Stimulated activated CD4-positive, alpha-beta T cell treated with anti-CD3 and anti-CD28 coated beads, Interleukin-15, amount 100 ng/mL, for 24 hours (primary cell): ENCODE measurements around the gene KANTR.

Experiments used
- DNase-seq: peaks from one replicate; pipeline ENCODE4 v3.0.0-alpha.2; 2020

Gene KANTR, protein sequence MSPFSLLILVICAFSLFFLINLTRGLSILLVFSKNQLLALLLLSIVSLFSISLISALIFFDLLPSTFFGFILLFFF

DNA sequence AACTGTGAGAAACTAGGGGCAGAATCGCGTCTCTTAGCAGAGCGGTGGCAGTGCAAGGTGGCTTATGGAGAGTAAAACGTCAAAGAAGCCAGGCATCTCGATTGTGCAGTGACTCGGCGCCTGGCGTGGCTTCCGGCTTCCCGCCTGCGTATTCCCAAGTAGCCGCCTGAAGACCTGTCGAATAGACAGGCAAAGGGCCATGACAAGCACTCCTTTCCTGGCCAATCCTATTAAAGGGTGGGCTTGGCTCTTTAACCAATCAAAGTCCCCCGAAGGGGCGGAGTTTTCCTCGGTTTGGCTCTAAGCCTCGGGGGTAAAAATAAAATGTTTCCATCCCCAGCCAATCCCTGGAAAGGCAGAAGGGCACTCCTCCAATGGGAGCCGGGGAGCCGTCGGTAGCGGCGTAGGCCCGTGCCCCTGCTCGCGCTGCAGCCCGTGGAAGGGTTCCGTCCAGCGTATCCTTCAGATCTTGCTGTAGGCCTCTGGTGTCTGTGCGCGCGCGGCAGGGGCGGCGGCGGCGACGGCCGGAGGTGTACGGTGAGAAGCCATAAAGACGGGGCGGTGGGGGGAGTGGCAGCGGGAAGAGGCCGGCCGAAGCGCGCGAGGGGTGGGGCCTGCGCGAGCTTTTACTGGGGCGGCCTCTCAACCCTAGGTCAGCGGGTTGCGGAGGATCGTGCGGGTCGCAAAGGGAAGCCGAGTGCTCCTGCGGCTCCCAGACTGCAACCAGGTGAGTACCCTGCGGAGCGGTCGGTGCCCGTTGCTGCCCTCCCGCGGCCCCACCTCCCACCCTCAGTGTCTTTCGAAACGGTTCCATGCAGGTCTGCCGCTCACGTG, at the start of gene KANTR:
TSS of gene KANTR (plus strand) at position 395 of the 834 bp plus-strand sequence. CDS start 30,131 bp downstream, outside the sequence.
- DNase-seq, result peak; percentile 86

GRCh38 chrX:53044995-53045394, 48.9 kb upstream of the KANTR start:
- no peak for DNase-seq

DNA sequence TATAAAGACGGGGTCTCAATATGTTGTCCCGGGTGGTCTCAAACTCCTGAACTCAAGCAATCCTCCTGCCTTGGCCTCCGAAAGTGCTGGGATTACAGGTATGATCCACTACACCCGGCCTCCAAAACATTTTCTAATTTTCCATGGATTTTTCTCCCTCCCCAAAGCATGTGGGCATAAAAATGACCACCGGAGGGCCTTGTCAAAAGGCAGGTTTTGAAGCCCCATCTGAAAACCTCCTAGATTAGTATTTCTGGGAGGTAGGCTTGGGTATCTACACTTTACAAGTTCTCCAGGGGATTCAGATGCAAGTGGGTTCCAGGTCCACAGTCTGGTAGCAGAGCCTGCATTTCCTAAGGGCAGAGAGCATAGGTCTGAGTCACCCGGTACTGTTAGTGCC, 46.7 kb upstream of the KANTR start:
- no peak for DNase-seq

- DNase-seq, result no peak
These were observed 45.5 kb upstream of the KANTR start, which contains the start of gene GPR173 for GRCh38 chrX:53048169-53049126. Gene GPR173 (plus strand): TSS chrX:53048789. CDS start chrX:53076622, 27,833 bp downstream.

DNA sequence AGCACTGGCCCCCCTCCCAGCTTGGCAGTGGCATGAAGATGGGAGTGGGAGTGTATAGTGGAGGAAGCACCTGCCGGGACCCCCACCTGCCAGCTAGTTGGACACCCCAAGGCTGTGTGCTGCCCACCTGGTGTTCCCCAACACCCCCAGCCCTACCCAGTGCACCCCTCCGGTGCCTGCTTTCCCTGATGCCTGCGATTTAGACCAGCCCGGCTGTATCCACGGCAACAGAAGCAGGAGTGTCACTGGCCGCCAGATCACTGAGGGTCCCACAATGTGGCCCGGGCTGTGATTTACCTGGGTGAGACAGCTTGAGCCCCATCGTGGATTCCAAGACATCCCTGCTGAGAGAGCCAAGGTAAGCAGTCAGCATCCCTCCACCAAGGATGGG, 44.8 kb upstream of the KANTR start:
- no peak for DNase-seq

DNA sequence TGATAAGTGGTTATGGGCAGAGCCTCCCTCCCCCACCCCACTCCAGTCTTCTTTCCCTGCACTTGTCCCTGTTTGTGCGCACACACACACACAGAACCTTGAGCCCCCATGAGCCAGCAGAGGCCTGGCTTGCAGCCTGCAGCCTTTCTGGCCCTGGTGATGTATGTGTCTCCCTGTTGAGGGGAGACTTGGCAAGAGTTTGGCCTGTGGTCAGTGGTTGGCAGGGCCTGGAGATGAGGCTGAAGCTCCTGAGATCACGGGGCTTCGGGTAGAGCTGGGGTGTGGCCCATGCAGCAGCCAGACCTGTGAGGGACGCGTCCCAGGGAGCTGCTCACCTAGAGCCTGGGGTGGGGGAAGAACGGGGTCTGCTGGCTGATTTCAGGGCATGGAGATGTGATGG, 43.1 kb upstream of the KANTR start:
- DNase-seq, result no peak

DNA sequence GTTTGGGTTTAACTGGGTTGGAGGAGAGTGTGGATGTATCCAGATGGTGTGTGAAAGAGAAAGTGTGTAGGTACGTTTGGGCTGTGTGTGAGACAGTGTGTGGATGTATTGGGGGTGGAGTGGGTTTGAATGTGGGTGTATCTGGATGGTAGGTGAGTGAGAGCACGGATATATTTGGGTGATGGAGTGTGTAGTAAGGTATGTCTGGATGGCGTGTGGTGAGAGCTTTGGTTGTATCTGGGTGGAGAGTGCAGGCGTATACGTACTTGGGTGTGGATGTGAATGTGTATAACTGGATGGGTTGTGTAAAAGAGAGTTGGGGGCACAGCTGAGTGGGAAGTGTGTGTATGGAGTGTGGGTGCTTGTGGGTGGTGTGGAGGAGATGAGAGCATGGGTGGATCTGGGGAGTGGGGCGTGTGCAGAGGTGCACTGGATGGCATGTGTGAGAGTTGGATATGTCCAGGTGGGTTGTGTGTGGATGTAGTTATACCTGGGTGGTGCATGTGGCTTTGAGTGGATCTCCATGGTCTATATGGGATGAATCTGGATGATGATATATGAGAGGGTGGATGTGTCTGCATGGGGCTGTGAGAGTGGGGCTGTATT, 38.6 kb upstream of the KANTR start:
- DNase-seq, result no peak

DNA sequence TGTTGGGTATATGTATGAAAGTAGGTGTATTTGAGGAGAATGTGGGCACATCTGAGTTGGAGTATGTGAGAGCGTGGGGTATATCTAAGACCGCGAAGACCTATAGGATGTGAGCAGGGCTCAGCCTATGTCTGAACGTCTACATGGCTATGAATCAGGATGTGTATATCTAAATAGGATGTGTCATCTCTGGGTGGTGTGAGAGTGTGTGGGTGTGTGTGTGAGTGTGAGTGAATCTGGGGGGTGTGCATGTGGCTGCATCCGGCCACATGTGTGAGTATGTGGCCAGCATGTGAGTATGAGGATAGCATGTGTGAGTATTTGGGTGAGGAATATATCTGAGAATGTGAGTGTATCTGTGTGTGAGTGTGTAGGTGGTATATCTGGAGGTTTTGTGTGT, 37.6 kb upstream of the KANTR start:
- no peak for DNase-seq

DNA sequence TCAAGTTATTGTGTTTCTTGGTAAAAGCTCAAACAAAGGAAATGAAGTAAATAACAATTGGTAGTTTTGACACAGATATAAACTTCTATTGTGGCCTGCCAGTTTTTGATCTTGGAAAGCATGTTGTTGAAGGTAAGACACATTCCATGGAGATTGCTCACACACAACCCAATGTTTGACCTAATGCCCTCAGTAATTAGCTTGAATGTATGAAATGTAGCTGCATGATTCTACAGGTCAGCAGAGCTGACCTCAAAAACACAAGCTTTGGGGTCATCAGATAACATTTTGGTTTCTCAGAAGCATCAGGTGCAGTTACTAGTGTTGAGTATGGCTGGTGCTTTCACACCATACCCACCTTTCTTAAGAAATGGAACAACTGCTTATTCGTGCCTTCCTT, 28.8 kb upstream of the KANTR start:
- no peak for DNase-seq

DNA sequence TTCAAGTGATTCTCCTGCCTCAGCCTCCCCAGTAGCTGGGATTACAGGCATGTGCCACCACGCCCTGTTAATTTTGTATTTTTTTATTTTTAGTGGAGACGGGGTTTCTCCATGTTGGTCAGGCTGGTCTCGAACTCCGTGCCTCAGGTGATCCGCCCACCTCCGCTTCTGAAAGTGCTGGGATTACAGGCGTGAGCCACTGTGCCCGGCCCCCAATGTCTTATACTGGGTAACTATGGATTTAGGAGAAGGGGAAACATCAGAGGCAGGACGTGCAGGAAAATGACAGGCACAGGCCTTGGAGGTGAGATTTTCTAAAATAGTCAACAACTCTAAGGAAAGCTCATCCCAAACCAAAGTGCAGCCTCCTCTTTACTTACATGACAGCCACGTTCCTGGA, 22.9 kb upstream of the KANTR start:
- DNase-seq, result no peak

- peak; percentile 67 for DNase-seq
These were observed 22.1 kb upstream of the KANTR start for GRCh38 chrX:53071604-53072417.

DNA sequence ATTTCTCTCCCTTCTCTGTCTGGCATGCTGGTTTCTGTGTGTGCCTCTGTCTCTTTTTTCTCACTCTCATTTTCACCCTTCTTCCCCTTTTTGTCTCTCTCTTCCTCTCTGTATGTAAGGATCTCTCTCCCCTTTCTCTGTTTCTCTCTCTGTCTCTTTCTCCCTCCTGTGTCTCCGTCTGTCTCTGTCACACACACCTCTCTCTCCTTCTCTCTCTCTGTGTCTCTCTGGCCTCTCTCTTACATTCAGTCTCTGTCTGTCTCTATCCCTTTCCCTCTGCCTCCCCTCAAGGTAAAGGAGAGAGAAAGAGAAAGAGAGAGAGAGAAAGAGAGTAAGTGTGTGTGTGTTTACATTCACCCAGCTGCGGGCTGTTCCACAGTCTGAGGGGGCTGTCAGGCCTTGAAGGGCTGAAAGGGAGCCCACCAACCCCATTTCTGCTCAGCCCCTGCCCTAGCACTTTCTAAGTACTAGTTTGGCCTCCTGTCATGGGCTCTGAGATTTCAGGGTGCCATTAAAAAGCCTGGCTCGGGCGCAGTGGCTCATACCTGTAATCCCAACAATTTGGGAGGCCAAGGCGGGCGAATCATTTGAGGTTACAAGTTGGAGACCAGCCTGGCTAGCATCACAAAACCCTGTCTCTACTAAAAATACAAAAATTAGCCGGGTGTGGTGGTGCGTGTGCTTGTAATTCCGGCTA, 21.4 kb upstream of the KANTR start:
- no peak for DNase-seq

DNA sequence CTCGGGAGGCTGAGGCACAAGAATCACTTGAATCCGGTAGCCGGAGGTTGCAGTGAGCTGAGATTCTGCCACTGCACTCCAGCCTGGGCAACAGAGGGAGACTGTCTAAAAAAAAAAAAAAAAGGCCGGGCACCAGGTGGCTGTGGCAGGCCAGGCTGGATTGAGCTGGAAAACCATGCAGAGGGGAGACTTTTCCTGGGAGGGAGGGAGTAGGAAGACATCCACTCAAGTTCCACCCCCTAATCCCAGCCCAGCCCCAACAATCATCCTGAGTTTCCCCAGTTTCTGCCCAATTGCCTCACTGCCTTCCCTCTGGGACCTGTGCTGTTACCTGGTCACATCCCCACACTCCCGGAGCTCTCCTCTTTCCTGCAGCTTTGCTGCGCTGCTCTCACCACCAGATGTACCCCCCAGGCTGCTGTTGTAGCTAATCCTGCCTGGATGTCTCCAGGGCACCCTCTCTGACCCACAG, 20.8 kb upstream of the KANTR start:
- DNase-seq, result no peak

DNA sequence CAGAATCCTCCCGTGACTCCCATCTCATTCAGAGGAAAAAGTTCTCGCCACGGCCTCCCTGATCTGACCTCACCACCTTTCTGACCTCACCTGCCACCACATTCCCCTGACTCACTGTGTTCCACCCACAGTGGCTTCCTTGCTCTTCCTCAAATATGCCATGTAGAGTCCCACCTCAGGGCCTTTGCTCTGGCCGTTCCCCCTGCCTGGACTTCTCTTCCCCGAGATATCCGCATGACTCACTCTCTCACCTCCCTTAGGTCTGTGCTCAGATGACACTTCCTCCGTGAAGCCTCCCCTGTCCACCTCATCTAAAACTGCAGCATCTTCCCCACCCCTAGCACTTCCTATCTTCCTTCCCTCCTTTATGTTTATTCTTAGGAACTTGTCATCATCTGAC, 18.9 kb upstream of the KANTR start:
- no peak for DNase-seq

GRCh38 chrX:53076671-53077070, 17.3 kb upstream of the KANTR start:
- DNase-seq, result no peak

- DNase-seq, result no peak
These were observed 16.4 kb upstream of the KANTR start for GRCh38 chrX:53077207-53078197.

- DNase-seq, result no peak
These were observed 15.0 kb upstream of the KANTR start for GRCh38 chrX:53078943-53079342.

- no peak for DNase-seq
These were observed 13.0 kb upstream of the KANTR start for GRCh38 chrX:53080628-53081580.
